Aorta (tissue), 4 donors: ENCODE results near the gene NSG2. TPM values are rescaled to one million over a fixed set of nuclear protein-coding genes. Genes with fewer than 3 reads are reported as not detected.

Source experiments
- polyA plus RNA-seq, 2 donors: library from polyadenylated mRNA; stranded (reverse); fragments of 200-250 nt; gene quantifications; one replicate each; pipeline ENCODE4 v1.2.3, GENCODE V29; 2013
- total RNA-seq, 2 donors: library from RNA; stranded (reverse); fragmentation: NEBNext Ultra II Directional; extraction: Animal tissue kit (Norgen Biotek cat#: 25700); gene quantifications; one replicate each; pipeline ENCODE4 v1.2.1, GENCODE V29; 2021
- donor health status: healthy with polysubstance abuse.
- donor health status: Bipolar disorder and iron deficiency.
- donor health status: DM: no; HTN: no; CAD: no.
- donor health status: DM: yes; HTN: yes; CAD: no.

The NSG2 gene
- total and polyA plus RNA-seq, 4 donors: 0.64 TPM; not detected in 3

Other genes with a start within 250 kb of the NSG2 start
- gene CPEB4, start 157.4 kb upstream of the NSG2 start, total RNA-seq: 10 to 100 TPM; 50.4 to 80.1 TPM
- 10 to 100 TPM in 1 of 2 donors, 1 to 10 TPM in 1; 9.0 to 10.6 TPM for gene CPEB4, start 157.4 kb upstream of the NSG2 start, polyA plus RNA-seq
- gene C5orf47, start 56.5 kb upstream of the NSG2 start, total RNA-seq: not detected
- not detected for gene C5orf47, start 56.5 kb upstream of the NSG2 start, polyA plus RNA-seq